Measurements from ENCODE around the gene TP73.

TP73 gene

GRCh38 chr1:3651930-3652547, at the start of gene TP73:
Gene TP73, plus strand, starts transcription at chr1:3652516. Its CDS starts 29,850 bp downstream, at chr1:3682366.
- ChIA-PET POLR2A (ENCODE audit: low non-redundant PET) (interaction anchor here (0.6 to 1.1 kb wide), 3 partner anchors 21 to 1195 kb away, joined by 3 to 5 read pairs (median 4); no protein-coding TSS in a partner anchor), CTCF (interaction anchor here (0.9 kb wide), 1 partner anchor 37 kb away, joined by 5 read pairs; no protein-coding TSS in a partner anchor)
- no peak for DNase-seq (ENCODE audit: low spot score)
- H3K27ac ChIP-seq, result no peak within 1 kb of the TSS
- TF ChIP-seq, protein P1, sequence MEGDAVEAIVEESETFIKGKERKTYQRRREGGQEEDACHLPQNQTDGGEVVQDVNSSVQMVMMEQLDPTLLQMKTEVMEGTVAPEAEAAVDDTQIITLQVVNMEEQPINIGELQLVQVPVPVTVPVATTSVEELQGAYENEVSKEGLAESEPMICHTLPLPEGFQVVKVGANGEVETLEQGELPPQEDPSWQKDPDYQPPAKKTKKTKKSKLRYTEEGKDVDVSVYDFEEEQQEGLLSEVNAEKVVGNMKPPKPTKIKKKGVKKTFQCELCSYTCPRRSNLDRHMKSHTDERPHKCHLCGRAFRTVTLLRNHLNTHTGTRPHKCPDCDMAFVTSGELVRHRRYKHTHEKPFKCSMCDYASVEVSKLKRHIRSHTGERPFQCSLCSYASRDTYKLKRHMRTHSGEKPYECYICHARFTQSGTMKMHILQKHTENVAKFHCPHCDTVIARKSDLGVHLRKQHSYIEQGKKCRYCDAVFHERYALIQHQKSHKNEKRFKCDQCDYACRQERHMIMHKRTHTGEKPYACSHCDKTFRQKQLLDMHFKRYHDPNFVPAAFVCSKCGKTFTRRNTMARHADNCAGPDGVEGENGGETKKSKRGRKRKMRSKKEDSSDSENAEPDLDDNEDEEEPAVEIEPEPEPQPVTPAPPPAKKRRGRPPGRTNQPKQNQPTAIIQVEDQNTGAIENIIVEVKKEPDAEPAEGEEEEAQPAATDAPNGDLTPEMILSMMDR (conservative IDR thresholded peaks at IDR 0.05; ENCODE audit: low read depth), result no peak

DNA sequence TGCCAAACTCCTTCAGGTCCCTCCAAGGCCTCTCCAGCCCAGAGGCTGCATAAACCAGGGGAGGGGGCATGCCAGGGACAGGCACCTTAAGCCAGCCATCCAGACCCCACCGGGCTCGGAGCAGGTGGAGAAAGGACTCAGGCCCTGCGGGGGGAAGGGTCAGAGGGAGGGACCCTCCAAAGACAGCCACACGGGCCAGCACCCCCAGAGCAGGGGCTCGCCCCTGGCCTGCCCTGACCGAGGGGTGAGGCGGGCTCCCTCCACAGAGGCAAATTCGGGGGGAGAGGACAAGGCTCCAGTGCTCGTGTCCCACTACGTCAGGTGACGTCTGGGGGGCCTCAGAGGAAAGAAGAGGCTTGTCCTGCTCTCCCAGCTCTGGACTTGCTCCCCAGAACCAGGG, 49.2 kb upstream of the TP73 start:
- POLR2A ChIA-PET (ENCODE audit: low non-redundant PET), result no interaction called here
- CTCF ChIA-PET, result no interaction called here

GRCh38 chr1:3603571-3604467, 48.5 kb upstream of the TP73 start:
- TF ChIP-seq, protein P1 (conservative IDR thresholded peaks at IDR 0.05; ENCODE audit: low read depth), result no peak
- DNase-seq (ENCODE audit: low spot score), result no peak
- ChIA-PET POLR2A (ENCODE audit: low non-redundant PET) (no interaction called here), CTCF (no interaction called here)
- H3K27ac ChIP-seq, result no peak overlapping the region

More for the DNA sequence above, 49.2 kb upstream of the TP73 start:
- no peak for DNase-seq (ENCODE audit: low spot score)
- H3K27ac ChIP-seq, result no peak overlapping the region
- TF ChIP-seq, protein P1 (conservative IDR thresholded peaks at IDR 0.05; ENCODE audit: low read depth), result no peak

GRCh38 chr1:3604468-3604974, 47.8 kb upstream of the TP73 start:
- no peak for DNase-seq (ENCODE audit: low spot score)
- POLR2A ChIA-PET (ENCODE audit: low non-redundant PET), result no interaction called here
- CTCF ChIA-PET, result interaction anchor here (0.7 kb wide), 1 partner anchor 526 kb away, joined by 3 read pairs; no protein-coding TSS in a partner anchor
- no peak overlapping the region for H3K27ac ChIP-seq
- TF ChIP-seq, protein P1 (conservative IDR thresholded peaks at IDR 0.05; ENCODE audit: low read depth), result no peak

DNA sequence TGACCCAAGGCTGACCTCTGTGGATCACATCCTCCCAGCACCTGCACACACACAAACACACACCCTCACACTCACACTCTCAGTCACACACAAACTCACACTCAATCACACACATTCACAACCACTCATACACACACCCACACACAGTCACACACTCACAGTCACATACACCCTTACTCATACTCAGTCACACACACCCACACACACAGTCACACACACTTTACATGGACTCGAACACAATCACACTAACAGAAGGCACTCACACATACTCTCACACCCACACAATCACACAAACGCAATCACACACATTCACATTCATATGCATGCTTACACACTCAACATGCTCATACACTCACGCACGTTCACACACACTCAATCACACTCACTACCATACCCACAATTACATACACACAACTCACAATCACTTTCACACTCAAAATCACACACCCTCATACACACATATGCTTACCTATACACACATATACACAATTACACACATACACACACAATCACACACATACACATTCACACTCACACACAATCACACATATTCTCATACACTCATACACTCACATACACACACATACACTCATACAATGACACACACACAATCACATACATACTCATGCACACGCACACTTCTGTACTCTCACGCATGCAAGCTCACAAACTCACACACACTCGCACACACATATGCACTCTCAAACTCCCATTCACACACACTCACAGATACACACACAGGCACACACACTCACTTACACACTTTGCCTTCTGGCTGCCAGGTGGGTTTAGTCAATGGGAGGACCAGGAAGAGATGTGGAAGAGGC, 47.1 kb upstream of the TP73 start:
- CTCF ChIA-PET, result interaction anchor here (0.7 kb wide), 1 partner anchor 527 kb away, joined by 3 read pairs; no protein-coding TSS in a partner anchor
- TF ChIP-seq, protein P1 (conservative IDR thresholded peaks at IDR 0.05; ENCODE audit: low read depth), result no peak
- POLR2A ChIA-PET (ENCODE audit: low non-redundant PET), result no interaction called here
- no peak overlapping the region for H3K27ac ChIP-seq
- no peak for DNase-seq (ENCODE audit: low spot score)

Measured in RWPE1 (cell line).